Measurements from ENCODE around the gene CLIP4.

CLIP4 gene

GRCh38 chr2:29192526-29192925 is 77.3 kb downstream of the CLIP4 start:
- DNase-seq, result no peak

DNA sequence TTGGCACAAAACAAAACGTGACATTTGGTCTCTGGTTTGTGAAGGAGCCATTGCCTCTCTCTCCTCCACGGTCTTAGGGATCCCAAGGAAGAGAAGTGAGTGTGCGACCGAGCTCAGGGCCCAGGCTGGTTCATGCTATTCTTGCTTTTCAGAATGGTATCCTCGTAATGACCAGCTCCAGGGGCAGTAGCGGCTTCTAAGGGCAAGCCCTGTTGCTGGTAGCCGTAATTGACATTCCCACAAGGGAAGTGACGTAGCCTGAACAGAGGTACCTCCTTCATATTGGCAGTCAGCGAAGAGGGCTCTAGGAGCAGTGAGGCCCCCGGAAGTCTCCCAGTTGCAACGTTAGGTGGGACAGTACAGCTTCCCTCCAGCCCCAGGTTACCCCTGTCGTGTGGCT is 77.9 kb downstream of the CLIP4 start:
- DNase-seq, result no peak

- DNase-seq, result no peak
These were observed 78.5 kb downstream of the CLIP4 start for GRCh38 chr2:29193681-29194080.

GRCh38 chr2:29195796-29196195 is 80.6 kb downstream of the CLIP4 start:
- no peak for DNase-seq

- peak; percentile 74 for DNase-seq
These were observed 81.9 kb downstream of the CLIP4 start for GRCh38 chr2:29196792-29197788.

GRCh38 chr2:29201979-29202378 is 86.8 kb downstream of the CLIP4 start:
- DNase-seq, result no peak

- DNase-seq, result no peak
These were observed 87.7 kb downstream of the CLIP4 start for GRCh38 chr2:29202819-29203495.

GRCh38 chr2:29206941-29207340 is 91.7 kb downstream of the CLIP4 start:
- DNase-seq, result no peak

DNA sequence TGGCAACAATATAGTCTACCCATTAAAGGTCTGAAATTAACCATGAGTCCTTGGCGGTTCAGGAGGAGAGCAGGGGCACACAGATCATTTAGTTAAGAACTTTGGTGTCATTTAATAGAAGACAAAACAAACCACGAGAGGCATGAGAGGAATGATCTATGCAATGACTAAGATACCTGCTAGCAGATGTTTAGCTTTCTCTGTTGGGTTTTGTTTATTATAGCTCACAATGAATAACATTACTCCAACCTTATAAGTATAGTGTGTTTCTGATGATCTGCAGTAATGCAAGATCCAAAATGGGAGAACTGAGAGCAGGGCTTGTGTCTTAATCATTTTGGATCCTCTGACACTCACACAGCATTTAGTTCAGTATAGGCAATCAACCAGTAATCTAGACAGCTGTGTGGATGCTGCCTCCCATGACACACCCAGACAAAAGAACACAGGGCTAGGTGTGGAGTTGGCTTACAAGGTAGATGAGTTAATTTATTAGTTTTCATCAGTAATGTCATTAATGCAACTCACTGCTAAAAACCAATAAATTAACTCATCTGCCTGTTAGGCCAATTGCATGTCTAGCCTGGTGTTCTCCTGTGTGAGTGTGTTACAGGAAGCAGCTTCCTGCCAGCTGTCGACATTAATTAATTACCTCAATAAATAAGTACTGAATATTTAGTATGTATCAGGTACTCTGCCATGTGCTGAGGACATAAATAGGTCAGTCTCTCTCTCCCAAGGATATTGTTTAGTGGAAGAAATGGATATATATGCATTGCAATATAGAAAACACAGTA is 92.3 kb downstream of the CLIP4 start:
- no peak for DNase-seq

DNA sequence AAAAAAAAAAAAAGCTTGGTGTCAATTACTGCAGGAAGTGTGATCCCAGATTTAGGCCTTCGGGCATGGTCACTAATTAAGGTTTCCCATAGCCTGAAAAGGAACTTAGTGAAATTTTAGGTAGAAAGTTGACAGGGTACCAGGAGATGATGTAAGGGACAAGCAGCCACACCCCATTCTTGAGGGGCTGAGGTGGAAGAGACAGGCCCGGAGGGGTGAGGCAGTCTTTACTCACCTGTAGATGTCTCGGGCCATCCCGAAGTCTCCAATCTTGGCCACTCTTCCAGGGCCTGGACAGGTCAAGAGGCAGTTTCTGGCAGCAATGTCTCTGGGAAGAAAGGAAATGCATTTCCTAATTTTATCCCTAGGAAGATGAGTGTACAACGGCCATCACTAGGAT is 94.3 kb downstream of the CLIP4 start:
- no peak for DNase-seq

DNA sequence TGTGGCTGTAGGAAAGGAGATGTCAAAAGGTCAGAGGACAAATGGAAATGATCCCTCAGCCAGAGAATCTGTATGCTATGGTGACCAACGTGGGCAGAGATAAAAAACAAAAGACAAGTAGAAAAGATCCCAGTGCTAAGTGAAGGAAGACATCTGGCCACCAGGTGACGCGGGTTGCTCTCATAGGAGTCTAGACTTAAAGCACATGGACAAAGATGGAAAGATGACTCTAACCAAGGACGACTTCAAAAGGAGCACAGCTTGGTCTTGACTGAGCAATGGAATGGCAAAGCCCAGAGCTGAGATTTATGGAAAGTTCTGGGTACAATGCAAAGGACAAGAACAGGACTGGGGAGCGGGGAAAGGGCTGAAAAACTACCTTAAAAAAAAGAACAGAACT is 96.8 kb downstream of the CLIP4 start:
- no peak for DNase-seq

DNA sequence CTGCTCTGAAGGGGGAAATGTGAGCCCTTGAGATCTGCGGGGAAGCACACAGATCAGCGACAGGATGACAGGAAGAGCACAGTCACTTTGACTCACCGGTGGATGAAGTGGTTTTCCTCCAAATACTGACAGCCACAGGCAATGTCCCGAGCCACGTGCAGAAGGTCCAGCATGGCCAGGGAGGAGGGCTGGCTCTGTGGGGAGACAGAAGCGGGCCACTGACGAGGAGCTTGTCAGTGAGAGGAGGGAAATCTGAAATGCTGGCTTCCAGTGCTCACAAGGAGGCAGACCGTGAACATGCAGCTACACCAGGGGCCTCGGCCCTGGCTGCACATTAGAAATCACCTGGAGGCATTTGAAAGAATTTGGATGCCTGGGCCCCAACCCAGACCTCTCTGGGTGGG is 98.7 kb downstream of the CLIP4 start:
- DNase-seq, result no peak

DNA sequence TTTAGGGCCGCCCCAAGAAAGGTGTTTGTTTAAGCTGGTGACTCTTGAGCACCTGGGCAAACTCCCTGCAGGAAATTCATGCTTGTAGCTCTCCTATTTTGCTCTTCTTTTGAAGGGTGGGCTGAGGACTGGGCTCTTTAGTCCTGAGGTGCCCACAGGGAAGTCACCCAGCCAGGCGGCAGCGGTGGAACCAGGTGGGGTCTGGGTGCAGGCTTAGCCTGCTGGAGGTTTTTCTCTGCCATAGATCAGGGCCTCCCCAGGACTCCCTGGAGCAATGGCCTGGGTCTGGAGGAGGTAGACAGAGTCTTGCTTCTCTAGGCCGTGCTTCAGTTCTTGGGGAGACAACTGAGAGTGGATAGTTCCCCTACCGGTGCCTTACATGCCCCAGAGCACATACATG is 99.9 kb downstream of the CLIP4 start:
- no peak for DNase-seq

- DNase-seq, result no peak
These were observed 100.8 kb downstream of the CLIP4 start for GRCh38 chr2:29215739-29216608.

GRCh38 chr2:29216609-29216909 is 101.3 kb downstream of the CLIP4 start:
- DNase-seq, result no peak

GRCh38 chr2:29218071-29218470 is 102.9 kb downstream of the CLIP4 start:
- no peak for DNase-seq

DNA sequence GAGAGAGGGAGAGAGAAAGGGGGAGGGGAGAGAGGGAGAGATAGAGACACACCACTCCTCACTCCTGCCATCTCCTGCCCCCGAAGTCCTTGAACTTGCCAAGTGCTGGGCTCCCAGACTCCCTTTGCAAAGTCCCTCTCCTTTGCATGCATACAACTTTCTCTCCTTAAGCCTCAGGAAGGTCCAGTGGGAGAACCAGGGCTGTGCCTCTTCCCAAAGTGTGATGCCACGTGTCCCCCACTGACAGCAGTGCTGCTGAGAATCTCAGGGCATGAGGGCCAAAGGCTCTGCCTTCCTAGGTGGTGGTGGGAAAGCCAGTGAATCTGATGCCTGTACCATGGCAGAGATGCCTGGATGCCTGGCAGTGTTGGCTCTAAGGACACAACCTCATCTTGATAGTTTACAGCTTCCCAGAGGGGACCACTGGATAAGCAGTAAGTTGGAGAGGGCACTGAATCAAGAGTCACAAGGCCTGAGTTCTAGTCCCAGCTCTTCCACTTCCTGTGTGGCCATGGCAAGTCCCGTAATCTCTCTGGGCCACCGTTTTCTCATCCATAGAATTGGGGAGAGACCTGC is 103.4 kb downstream of the CLIP4 start:
- no peak for DNase-seq

- DNase-seq, result no peak
These were observed 104.2 kb downstream of the CLIP4 start for GRCh38 chr2:29219374-29219773.

- DNase-seq, result no peak
These were observed 105.5 kb downstream of the CLIP4 start for GRCh38 chr2:29220506-29221270.

DNA sequence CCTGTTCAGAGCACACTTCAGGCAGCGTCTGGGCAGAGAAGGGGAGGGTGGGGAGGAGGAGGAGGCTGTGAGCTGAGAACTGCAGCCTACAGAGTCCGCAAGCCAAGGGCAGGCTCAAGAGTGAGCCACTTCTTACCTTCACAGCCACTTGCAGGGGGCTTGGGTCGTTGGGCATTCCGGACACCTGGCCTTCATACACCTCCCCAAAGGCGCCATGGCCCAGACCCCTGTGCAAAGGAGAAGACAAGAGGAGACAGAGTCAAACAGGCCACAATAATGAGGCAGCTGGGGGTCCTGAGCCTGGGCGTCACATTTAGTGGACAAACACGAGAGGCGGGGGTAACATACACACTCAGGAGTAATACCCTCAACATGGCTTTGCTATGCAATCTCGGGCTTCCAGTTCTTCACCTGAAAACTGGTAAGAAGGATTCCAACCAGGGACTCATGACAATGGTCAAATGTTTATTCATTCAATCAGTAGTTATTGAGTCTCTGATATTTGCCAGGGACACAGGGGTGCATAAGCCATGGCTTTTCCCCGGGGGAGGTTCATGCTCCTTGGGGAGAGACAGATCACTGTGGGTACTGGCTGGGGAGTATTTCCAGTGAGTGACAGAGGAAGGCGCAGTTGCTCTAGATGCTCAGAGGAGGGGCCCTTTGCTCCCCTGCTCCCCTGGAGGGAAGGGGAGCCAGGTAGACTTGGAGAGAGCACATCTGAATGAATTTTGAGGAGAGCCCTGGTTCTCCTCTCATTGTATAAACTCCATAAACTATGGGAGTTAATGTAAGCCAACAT is 107.4 kb downstream of the CLIP4 start:
- DNase-seq, result no peak

- DNase-seq, result no peak
These were observed 108.0 kb downstream of the CLIP4 start for GRCh38 chr2:29223257-29223656.

Measured in SHP77 treated with DMSO at 0.1 percent for 48 hours (cell line).